HL-60 (cell line): ENCODE data around the gene MNDA.

Source experiments
- SPI1 ChIP-seq: IDR thresholded peaks from 2 replicates; pipeline ENCODE4 v1.6.1; 2012; ENCODE audit warnings: low read depth, mild to moderate bottlenecking, borderline replicate concordance
- TF ChIP-seq, protein P1 (sequence below): IDR thresholded peaks from one replicate; pipeline ENCODE4 v1.5.1; 2011; ENCODE audit warnings: low read length, control low read depth, inconsistent platforms; ENCODE audit not compliant: insufficient read depth
- TF ChIP-seq, protein P2 (sequence below): IDR thresholded peaks from 2 replicates; pipeline ENCODE4 v1.6.1; 2012; ENCODE audit warnings: low read depth; ENCODE audit not compliant: insufficient replicate concordance

DNA sequence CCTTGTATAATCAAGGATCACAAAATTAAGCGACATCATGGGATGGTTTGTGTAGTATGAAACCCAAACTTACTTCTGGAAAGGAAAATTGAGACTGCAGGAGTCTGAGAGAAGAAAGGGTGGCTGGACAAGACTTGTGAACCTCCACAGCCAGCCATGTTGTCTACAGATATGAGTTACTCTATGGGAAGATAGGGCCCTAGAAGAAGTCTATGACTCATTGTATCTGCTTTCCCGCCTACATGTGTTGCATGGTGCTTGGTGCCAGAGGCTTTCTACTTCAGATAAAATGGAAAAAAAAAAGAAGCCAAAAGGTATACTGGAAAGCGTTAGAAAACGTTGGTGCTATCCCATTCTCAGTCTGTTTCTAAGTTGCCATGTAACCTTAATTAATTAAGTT is 31.5 kb upstream of the MNDA start:
- TF ChIP-seq, protein P1, sequence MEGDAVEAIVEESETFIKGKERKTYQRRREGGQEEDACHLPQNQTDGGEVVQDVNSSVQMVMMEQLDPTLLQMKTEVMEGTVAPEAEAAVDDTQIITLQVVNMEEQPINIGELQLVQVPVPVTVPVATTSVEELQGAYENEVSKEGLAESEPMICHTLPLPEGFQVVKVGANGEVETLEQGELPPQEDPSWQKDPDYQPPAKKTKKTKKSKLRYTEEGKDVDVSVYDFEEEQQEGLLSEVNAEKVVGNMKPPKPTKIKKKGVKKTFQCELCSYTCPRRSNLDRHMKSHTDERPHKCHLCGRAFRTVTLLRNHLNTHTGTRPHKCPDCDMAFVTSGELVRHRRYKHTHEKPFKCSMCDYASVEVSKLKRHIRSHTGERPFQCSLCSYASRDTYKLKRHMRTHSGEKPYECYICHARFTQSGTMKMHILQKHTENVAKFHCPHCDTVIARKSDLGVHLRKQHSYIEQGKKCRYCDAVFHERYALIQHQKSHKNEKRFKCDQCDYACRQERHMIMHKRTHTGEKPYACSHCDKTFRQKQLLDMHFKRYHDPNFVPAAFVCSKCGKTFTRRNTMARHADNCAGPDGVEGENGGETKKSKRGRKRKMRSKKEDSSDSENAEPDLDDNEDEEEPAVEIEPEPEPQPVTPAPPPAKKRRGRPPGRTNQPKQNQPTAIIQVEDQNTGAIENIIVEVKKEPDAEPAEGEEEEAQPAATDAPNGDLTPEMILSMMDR: no peak
- TF ChIP-seq, protein P2, sequence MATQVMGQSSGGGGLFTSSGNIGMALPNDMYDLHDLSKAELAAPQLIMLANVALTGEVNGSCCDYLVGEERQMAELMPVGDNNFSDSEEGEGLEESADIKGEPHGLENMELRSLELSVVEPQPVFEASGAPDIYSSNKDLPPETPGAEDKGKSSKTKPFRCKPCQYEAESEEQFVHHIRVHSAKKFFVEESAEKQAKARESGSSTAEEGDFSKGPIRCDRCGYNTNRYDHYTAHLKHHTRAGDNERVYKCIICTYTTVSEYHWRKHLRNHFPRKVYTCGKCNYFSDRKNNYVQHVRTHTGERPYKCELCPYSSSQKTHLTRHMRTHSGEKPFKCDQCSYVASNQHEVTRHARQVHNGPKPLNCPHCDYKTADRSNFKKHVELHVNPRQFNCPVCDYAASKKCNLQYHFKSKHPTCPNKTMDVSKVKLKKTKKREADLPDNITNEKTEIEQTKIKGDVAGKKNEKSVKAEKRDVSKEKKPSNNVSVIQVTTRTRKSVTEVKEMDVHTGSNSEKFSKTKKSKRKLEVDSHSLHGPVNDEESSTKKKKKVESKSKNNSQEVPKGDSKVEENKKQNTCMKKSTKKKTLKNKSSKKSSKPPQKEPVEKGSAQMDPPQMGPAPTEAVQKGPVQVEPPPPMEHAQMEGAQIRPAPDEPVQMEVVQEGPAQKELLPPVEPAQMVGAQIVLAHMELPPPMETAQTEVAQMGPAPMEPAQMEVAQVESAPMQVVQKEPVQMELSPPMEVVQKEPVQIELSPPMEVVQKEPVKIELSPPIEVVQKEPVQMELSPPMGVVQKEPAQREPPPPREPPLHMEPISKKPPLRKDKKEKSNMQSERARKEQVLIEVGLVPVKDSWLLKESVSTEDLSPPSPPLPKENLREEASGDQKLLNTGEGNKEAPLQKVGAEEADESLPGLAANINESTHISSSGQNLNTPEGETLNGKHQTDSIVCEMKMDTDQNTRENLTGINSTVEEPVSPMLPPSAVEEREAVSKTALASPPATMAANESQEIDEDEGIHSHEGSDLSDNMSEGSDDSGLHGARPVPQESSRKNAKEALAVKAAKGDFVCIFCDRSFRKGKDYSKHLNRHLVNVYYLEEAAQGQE: no peak
- no peak for TF ChIP-seq SPI1
